HG03175 (cell line): ENCODE results near the gene CXCL1.
"Not testable (repeated sequence)": the region's sequence is repeated elsewhere in the genome, so short reads cannot be mapped to it uniquely, and the experiment has no call there.

ENCODE experiments used
- ATAC-seq: cut with Tn5 transposase; IDR thresholded peaks from one replicate; pipeline ENCODE4 v1.9.1; 2021; ENCODE audit warnings: mild to moderate bottlenecking, moderate library complexity; ENCODE audit not compliant: unreplicated experiment

The CXCL1 gene

GRCh38 chr4:73872316-73873108 lies 3.3 kb downstream of the CXCL1 start:
- no peak for ATAC-seq

GRCh38 chr4:73874386-73874785 lies 5.2 kb downstream of the CXCL1 start:
- no peak for ATAC-seq

- ATAC-seq: no peak
Observed at GRCh38 chr4:73875401-73875800, 6.2 kb downstream of the CXCL1 start.

GRCh38 chr4:73883306-73883705 lies 14.1 kb downstream of the CXCL1 start:
- no peak for ATAC-seq

GRCh38 chr4:73885574-73886267 lies 16.5 kb downstream of the CXCL1 start:
- ATAC-seq: no peak

GRCh38 chr4:73891326-73891725 lies 22.1 kb downstream of the CXCL1 start:
- no peak for ATAC-seq

GRCh38 chr4:73891739-73892405 lies 22.7 kb downstream of the CXCL1 start:
- ATAC-seq: no peak

- ATAC-seq: no peak
Observed at GRCh38 chr4:73892966-73893365, 23.8 kb downstream of the CXCL1 start.

- no peak for ATAC-seq
Observed at GRCh38 chr4:73894001-73894400, 24.8 kb downstream of the CXCL1 start.

- no peak for ATAC-seq
Observed at GRCh38 chr4:73895201-73896175, 26.3 kb downstream of the CXCL1 start.

GRCh38 chr4:73896416-73896815 lies 27.2 kb downstream of the CXCL1 start:
- ATAC-seq: no peak

GRCh38 chr4:73897380-73898136 lies 28.4 kb downstream of the CXCL1 start:
- ATAC-seq: no peak

- not testable (repeated sequence) for ATAC-seq
Observed at GRCh38 chr4:73899338-73899737, 30.1 kb downstream of the CXCL1 start.

- no peak for ATAC-seq
Observed at GRCh38 chr4:73901031-73901430, 31.8 kb downstream of the CXCL1 start.

GRCh38 chr4:73902038-73902637 lies 32.9 kb downstream of the CXCL1 start:
- ATAC-seq: no peak

- no peak for ATAC-seq
Observed at GRCh38 chr4:73902817-73903547, 33.8 kb downstream of the CXCL1 start.

GRCh38 chr4:73904491-73904890 lies 35.3 kb downstream of the CXCL1 start:
- ATAC-seq: no peak

GRCh38 chr4:73908965-73909364 lies 39.8 kb downstream of the CXCL1 start:
- ATAC-seq: no peak

GRCh38 chr4:73911746-73912145 lies 42.6 kb downstream of the CXCL1 start:
- no peak for ATAC-seq
